Liver (tissue), 9 donors: ENCODE measurements around the gene SGCD. TPM values are rescaled to one million over a fixed set of nuclear protein-coding genes. Genes with fewer than 3 reads are reported as not detected.

ENCODE experiments used
- DNase-seq: peaks from one replicate; pipeline ENCODE4 v3.0.0-alpha.2; 2017; ENCODE audit warnings: low spot score
- H3K27ac ChIP-seq, 2 donors: one replicate each; pipeline ENCODE4 v1.7.0; 2013; ENCODE audit warnings: inconsistent platforms in 2 of 2, low read length in 2 of 2, control low read depth in 1 of 2, low read depth in 1 of 2, mild to moderate bottlenecking in 1 of 2
- H3K27me3 ChIP-seq, 4 donors: one replicate each; pipeline versions ENCODE4 v1.6.1 to v1.7.0; 2013; ENCODE audit warnings: low read length in 3 of 4, inconsistent platforms in 1 of 4, mild to moderate bottlenecking in 1 of 4, moderate library complexity in 1 of 4; ENCODE audit not compliant: control insufficient read depth in 4 of 4, insufficient read depth in 4 of 4
- H3K36me3 ChIP-seq, 4 donors: one replicate each; pipeline versions ENCODE4 v1.6.1 to v1.7.0; 2013; ENCODE audit warnings: low read length in 3 of 4, mild to moderate bottlenecking in 3 of 4, low read depth in 1 of 4, moderate library complexity in 1 of 4; ENCODE audit not compliant: control insufficient read depth in 4 of 4, insufficient read depth in 3 of 4
- H3K4me1 ChIP-seq, 4 donors: one replicate each; pipeline versions ENCODE4 v1.6.1 to v1.7.0; 2013; ENCODE audit warnings: low read length in 3 of 4, mild to moderate bottlenecking in 3 of 4, moderate library complexity in 1 of 4; ENCODE audit not compliant: control insufficient read depth in 4 of 4, insufficient read depth in 4 of 4
- H3K4me3 ChIP-seq, 3 donors: one replicate each; pipeline versions ENCODE4 v1.6.1 to v1.7.0; 2013; ENCODE audit warnings: low read length in 3 of 3, control low read depth in 1 of 3, low read depth in 1 of 3, mild to moderate bottlenecking in 1 of 3
- H3K9ac ChIP-seq, 2 donors: one replicate each; pipeline ENCODE4 v1.7.0; 2013; ENCODE audit warnings: low read length in 2 of 2, mild to moderate bottlenecking in 2 of 2, moderate library complexity in 2 of 2, control low read depth in 1 of 2, low read depth in 1 of 2
- H3K9me3 ChIP-seq, 4 donors: one replicate each; pipeline versions ENCODE4 v1.6.1 to v1.7.0; 2013; ENCODE audit warnings: low read length in 3 of 4; ENCODE audit not compliant: control insufficient read depth in 4 of 4
- ATF3 ChIP-seq: IDR thresholded peaks from 2 replicates; pipeline ENCODE4 v1.6.1; 2016; ENCODE audit warnings: antibody characterized with exemption
- CTCF ChIP-seq: fragments of 150-350 bp; IDR thresholded peaks from 2 replicates; pipeline ENCODE4 v1.5.1; 2017; ENCODE audit warnings: improper control_type of control experiment, low read depth, low read length; ENCODE audit not compliant: missing input control
- EGR1 ChIP-seq, 2 donors: IDR thresholded peaks; 2 replicates each; pipeline ENCODE4 v1.6.1; 2016 to 2018; ENCODE audit warnings: antibody characterized with exemption in 2 of 2, low read depth in 2 of 2
- FOXA1 ChIP-seq: IDR thresholded peaks from 2 replicates; pipeline ENCODE4 v1.6.1; 2016; ENCODE audit warnings: antibody characterized with exemption
- FOXA2 ChIP-seq: IDR thresholded peaks from 2 replicates; pipeline ENCODE4 v1.6.1; 2016; ENCODE audit warnings: antibody characterized with exemption
- GABPA ChIP-seq, 2 donors: IDR thresholded peaks in 1 of 2; conservative IDR thresholded peaks in 1 of 2; 2 replicates each; pipeline ENCODE4 v1.6.1; 2016; ENCODE audit warnings: antibody characterized with exemption in 2 of 2, mild to moderate bottlenecking in 1 of 2, moderate library complexity in 1 of 2
- HNF4A ChIP-seq, 2 donors: conservative IDR thresholded peaks; 2 replicates each; pipeline ENCODE4 v1.6.1; 2016; ENCODE audit warnings: antibody characterized with exemption in 2 of 2, mild to moderate bottlenecking in 2 of 2
- HNF4G ChIP-seq: IDR thresholded peaks from 2 replicates; pipeline ENCODE4 v1.6.1; 2016; ENCODE audit warnings: antibody characterized with exemption
- JUND ChIP-seq, 2 donors: IDR thresholded peaks; 2 replicates each; pipeline ENCODE4 v1.6.1; 2016; ENCODE audit warnings: antibody characterized with exemption in 2 of 2
- MAX ChIP-seq: IDR thresholded peaks from 2 replicates; pipeline ENCODE4 v1.6.1; 2016; ENCODE audit warnings: antibody characterized with exemption
- NR2F2 ChIP-seq: IDR thresholded peaks from 2 replicates; pipeline ENCODE4 v1.6.1; 2016; ENCODE audit warnings: antibody characterized with exemption
- RAD21 ChIP-seq, 2 donors: IDR thresholded peaks; 2 replicates each; pipeline ENCODE4 v1.6.1; 2016; ENCODE audit warnings: antibody characterized with exemption in 2 of 2, mild to moderate bottlenecking in 2 of 2
- RXRA ChIP-seq, 2 donors: IDR thresholded peaks; 2 replicates each; pipeline ENCODE4 v1.6.1; 2017 to 2018; ENCODE audit warnings: antibody characterized with exemption in 2 of 2, mild to moderate bottlenecking in 1 of 2
- SP1 ChIP-seq: IDR thresholded peaks from 2 replicates; pipeline ENCODE4 v1.6.1; 2018; ENCODE audit warnings: antibody characterized with exemption, mild to moderate bottlenecking
- YY1 ChIP-seq: IDR thresholded peaks from 2 replicates; pipeline ENCODE4 v1.6.1; 2016; ENCODE audit warnings: antibody characterized with exemption, mild to moderate bottlenecking
- WGBS: extraction: QIAGEN DNeasy Blood & Tissue Kit; methylation state at CpG from one replicate; pipeline ENCODE4 v1.1.7; 2013; 5-methylcytosine and 5-hydroxymethylcytosine counted together
- polyA plus RNA-seq, 2 donors: library from polyadenylated mRNA; stranded (reverse) in 1 of 2; unstranded in 1 of 2; fragments of 200-250 nt in 1 of 2; fragments of >200 nt in 1 of 2; fragmentation: Nextera tagmentation in 1 of 2; extraction: Ambion mirVana in 1 of 2; gene quantifications; one replicate each; pipeline versions ENCODE4 v1.2.1 to v1.2.3, GENCODE V29; 2013 to 2015
- total RNA-seq, 2 donors: library from RNA; depleted of rRNA; stranded (reverse); fragments of >200 nt; gene quantifications; one replicate each; pipeline ENCODE4 v1.2.3, GENCODE V29; 2014
- donor health status: healthy.
- donor health status: healthy.
- donor health status: healthy.
- donor health status: healthy.
- donor health status: healthy.

The SGCD gene
- total and polyA plus RNA-seq, 4 donors = 0.35 to 1.7 (median 1.0) TPM

- Histone ChIP-seq H3K9ac (no peak overlapping the region), H3K36me3 (no peaks in the 10 kb centered on the region), H3K27ac (no peak overlapping the region), H3K4me1 (no peaks in the 10 kb centered on the region), H3K4me3 (no peak overlapping the region), H3K27me3 (no peaks in the 10 kb centered on the region), H3K9me3 (no peaks in the 10 kb centered on the region)
- TF ChIP-seq CTCF (no peak), FOXA1 (no peak), NR2F2 (no peak), FOXA2 (no peak), SP1 (no peak), HNF4G (no peak)
- WGBS = 76% methylated on average over 1 of the region's 1 CpG
- DNase-seq = no peak
Observed at GRCh38 chr5:156798201-156798600, 471.2 kb downstream of the SGCD start.

- no peak for TF ChIP-seq GABPA (IDR thresholded peaks at IDR 0.05 in 1 of 2, conservative IDR thresholded peaks at IDR 0.05 in 1 of 2)
- DNase-seq = no peak
Observed at GRCh38 chr5:156799171-156799570, 472.2 kb downstream of the SGCD start.

GRCh38 chr5:156800929-156801328, 474.0 kb downstream of the SGCD start:
- DNase-seq = no peak
- Histone ChIP-seq H3K27me3 (no peaks in the 10 kb centered on the region), H3K9me3 (no peaks in the 10 kb centered on the region), H3K4me3 (no peak overlapping the region), H3K27ac (no peak overlapping the region), H3K4me1 (no peaks in the 10 kb centered on the region), H3K36me3 (no peaks in the 10 kb centered on the region), H3K9ac (no peak overlapping the region)
- no peak for TF ChIP-seq NR2F2
- no peak for TF ChIP-seq RAD21 (IDR thresholded peaks at IDR 0.05)
- no peak for TF ChIP-seq RXRA (IDR thresholded peaks at IDR 0.05)
- no peak for TF ChIP-seq EGR1 (IDR thresholded peaks at IDR 0.05; ENCODE audit: low read depth in 2 of 2)
- no peak for TF ChIP-seq HNF4A (conservative IDR thresholded peaks at IDR 0.05)
- TF ChIP-seq JUND (IDR thresholded peaks at IDR 0.05) = no peak
- TF ChIP-seq YY1 = no peak
- no peak for TF ChIP-seq HNF4G
- no peak for TF ChIP-seq MAX
- TF ChIP-seq GABPA (IDR thresholded peaks at IDR 0.05 in 1 of 2, conservative IDR thresholded peaks at IDR 0.05 in 1 of 2) = no peak
- 72% methylated on average over 3 of the region's 3 CpGs for WGBS

More at GRCh38 chr5:156799171-156799570, 472.2 kb downstream of the SGCD start:
- no peaks in the 10 kb centered on the region for H3K27me3 ChIP-seq
- no peak overlapping the region for H3K9ac ChIP-seq
- no peaks in the 10 kb centered on the region for H3K9me3 ChIP-seq
- no peaks in the 10 kb centered on the region for H3K4me1 ChIP-seq
- WGBS = 44% methylated on average over 1 of the region's 1 CpG
- no peak overlapping the region for H3K4me3 ChIP-seq
- H3K36me3 ChIP-seq = no peaks in the 10 kb centered on the region
- H3K27ac ChIP-seq = no peak overlapping the region

GRCh38 chr5:156802501-156802900, 475.5 kb downstream of the SGCD start:
- H3K4me3 ChIP-seq = no peak overlapping the region
- no peak overlapping the region for H3K27ac ChIP-seq
- TF ChIP-seq EGR1 (IDR thresholded peaks at IDR 0.05; ENCODE audit: low read depth in 2 of 2) = no peak
- TF ChIP-seq ATF3 = no peak
- H3K4me1 ChIP-seq = no peaks in the 10 kb centered on the region
- no peak for DNase-seq
- no peaks in the 10 kb centered on the region for H3K27me3 ChIP-seq
- H3K36me3 ChIP-seq = no peaks in the 10 kb centered on the region
- no peak overlapping the region for H3K9ac ChIP-seq
- no peaks in the 10 kb centered on the region for H3K9me3 ChIP-seq
- WGBS = 73% methylated on average over 5 of the region's 5 CpGs
